ENCODE results near the gene FNBP1. TPM values are rescaled to one million over a fixed set of nuclear protein-coding genes. Genes with fewer than 3 reads are reported as not detected.
"Not testable (repeated sequence)": the region's sequence is repeated elsewhere in the genome, so short reads cannot be mapped to it uniquely, and the experiment has no call there.

The FNBP1 gene
- total and polyA plus RNA-seq, 8 donors = 30.4 to 51.8 (median 34.4) TPM

- Histone ChIP-seq H3K27me3 (no peaks in the 10 kb centered on the region), H3K4me3 (no peak overlapping the region), H3K27ac (no peak overlapping the region), H3K36me3 (no peaks in the 10 kb centered on the region), H3K4me1 (peaks cover 0 to 18% of the 10 kb centered on the region in 2 donors), H3K9me3 (no peaks in the 10 kb centered on the region)
- no peak for TF ChIP-seq CTCF (IDR thresholded peaks at IDR 0.05)
- DNase-seq (no peak), ATAC-seq (no peak)
- intact Hi-C loops (cut with DNase I) = no loop called here
These were observed 32.6 kb downstream of the FNBP1 start for GRCh38 chr9:130010151-130010988.

- peaks cover 0 to 18% of the 10 kb centered on the region in 2 donors for H3K4me1 ChIP-seq
- DNase-seq; H3K36me3 ChIP-seq; H3K27me3 ChIP-seq; intact Hi-C loops (cut with DNase I); H3K27ac ChIP-seq; H3K9me3 ChIP-seq; ATAC-seq; H3K4me3 ChIP-seq: not testable (repeated sequence)
These were observed 33.4 kb downstream of the FNBP1 start for GRCh38 chr9:130009546-130009945.

GRCh38 chr9:130008538-130008937 is 34.5 kb downstream of the FNBP1 start:
- H3K4me3 ChIP-seq = no peak overlapping the region
- ATAC-seq = no peak
- no peaks in the 10 kb centered on the region for H3K9me3 ChIP-seq
- intact Hi-C loops (cut with DNase I) = no loop called here
- no peak for DNase-seq
- H3K27ac ChIP-seq = no peak overlapping the region
- no peaks in the 10 kb centered on the region for H3K27me3 ChIP-seq
- H3K36me3 ChIP-seq = no peaks in the 10 kb centered on the region
- TF ChIP-seq CTCF (IDR thresholded peaks at IDR 0.05) = no peak
- H3K4me1 ChIP-seq = peaks cover 0 to 18% of the 10 kb centered on the region in 2 donors

GRCh38 chr9:130006952-130007351 is 36.0 kb downstream of the FNBP1 start:
- H3K9me3 ChIP-seq; H3K27ac ChIP-seq; intact Hi-C loops (cut with DNase I); ATAC-seq; DNase-seq; H3K36me3 ChIP-seq; H3K4me3 ChIP-seq; H3K27me3 ChIP-seq: not testable (repeated sequence)
- H3K4me1 ChIP-seq = peaks cover 0 to 18% of the 10 kb centered on the region in 2 donors

GRCh38 chr9:130003943-130004552 is 38.9 kb downstream of the FNBP1 start:
- Histone ChIP-seq H3K27ac (no peak overlapping the region), H3K27me3 (no peaks in the 10 kb centered on the region), H3K4me3 (no peak overlapping the region), H3K9me3 (no peaks in the 10 kb centered on the region), H3K36me3 (no peaks in the 10 kb centered on the region), H3K4me1 (peaks cover 0 to 8% of the 10 kb centered on the region in 2 donors)
- no peak for TF ChIP-seq CTCF (IDR thresholded peaks at IDR 0.05)
- DNase-seq (no peak), ATAC-seq (no peak)
- intact Hi-C loops (cut with DNase I) = no loop called here

- TF ChIP-seq CTCF (IDR thresholded peaks at IDR 0.05) = no peak
- Histone ChIP-seq H3K36me3 (no peaks in the 10 kb centered on the region), H3K27ac (no peak overlapping the region), H3K9me3 (no peaks in the 10 kb centered on the region), H3K4me3 (no peak overlapping the region), H3K4me1 (peaks cover 0 to 18% of the 10 kb centered on the region in 2 donors), H3K27me3 (no peaks in the 10 kb centered on the region)
- intact Hi-C loops (cut with DNase I) = no loop called here
- DNase-seq (no peak), ATAC-seq (no peak)
These were observed 40.7 kb downstream of the FNBP1 start for GRCh38 chr9:130002320-130002719.

Measured in left lung (tissue), 10 donors.